Measurements from ENCODE around the gene B4GALNT4. TPM values are rescaled to one million over a fixed set of nuclear protein-coding genes. Genes with fewer than 3 reads are reported as not detected.
A peak's percentile ranks its signal among the peaks of the same experiment; 100 is the strongest.

Gene B4GALNT4
- total and polyA plus RNA-seq, 2 of the 4 experiments (the other 2 are of a cell fraction): 5.2 to 38.6 TPM

- H4K8ac ChIP-seq (ENCODE audit: low read depth in 2 of 2, low read length in 2 of 2): no peak overlapping the region
- no peak for TF ChIP-seq RCOR1 (IDR thresholded peaks at IDR 0.05; ENCODE audit: insufficient replicate concordance, low read length)
- TF ChIP-seq RAD21 (IDR thresholded peaks at IDR 0.05; ENCODE audit: low read length): no peak
- TF ChIP-seq SMC3 (IDR thresholded peaks at IDR 0.05; ENCODE audit: low read depth, low read length): no peak
- TF ChIP-seq MAFK (IDR thresholded peaks at IDR 0.05; ENCODE audit: low read depth, low read length): no peak
- no peak for TF ChIP-seq NFE2L2 (IDR thresholded peaks at IDR 0.05; ENCODE audit: low read depth, low read length)
- TF ChIP-seq MAZ (IDR thresholded peaks at IDR 0.05; ENCODE audit: borderline replicate concordance, low read depth, low read length): no peak
- TF ChIP-seq BHLHE40 (IDR thresholded peaks at IDR 0.05; ENCODE audit: low read depth, low read length): no peak
- TF ChIP-seq ELK1 (IDR thresholded peaks at IDR 0.05; ENCODE audit: borderline replicate concordance, low read depth, low read length): no peak
- TF ChIP-seq POLR2A (IDR thresholded peaks at IDR 0.05; ENCODE audit: low read depth, low read length): no peak
- no peak for TF ChIP-seq RFX5 (IDR thresholded peaks at IDR 0.05; ENCODE audit: low read depth, low read length)
- TF ChIP-seq, protein P1, sequence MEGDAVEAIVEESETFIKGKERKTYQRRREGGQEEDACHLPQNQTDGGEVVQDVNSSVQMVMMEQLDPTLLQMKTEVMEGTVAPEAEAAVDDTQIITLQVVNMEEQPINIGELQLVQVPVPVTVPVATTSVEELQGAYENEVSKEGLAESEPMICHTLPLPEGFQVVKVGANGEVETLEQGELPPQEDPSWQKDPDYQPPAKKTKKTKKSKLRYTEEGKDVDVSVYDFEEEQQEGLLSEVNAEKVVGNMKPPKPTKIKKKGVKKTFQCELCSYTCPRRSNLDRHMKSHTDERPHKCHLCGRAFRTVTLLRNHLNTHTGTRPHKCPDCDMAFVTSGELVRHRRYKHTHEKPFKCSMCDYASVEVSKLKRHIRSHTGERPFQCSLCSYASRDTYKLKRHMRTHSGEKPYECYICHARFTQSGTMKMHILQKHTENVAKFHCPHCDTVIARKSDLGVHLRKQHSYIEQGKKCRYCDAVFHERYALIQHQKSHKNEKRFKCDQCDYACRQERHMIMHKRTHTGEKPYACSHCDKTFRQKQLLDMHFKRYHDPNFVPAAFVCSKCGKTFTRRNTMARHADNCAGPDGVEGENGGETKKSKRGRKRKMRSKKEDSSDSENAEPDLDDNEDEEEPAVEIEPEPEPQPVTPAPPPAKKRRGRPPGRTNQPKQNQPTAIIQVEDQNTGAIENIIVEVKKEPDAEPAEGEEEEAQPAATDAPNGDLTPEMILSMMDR (conservative IDR thresholded peaks at IDR 0.05; ENCODE audit: low read depth, low read length): no peak
- no peak for TF ChIP-seq CEBPB (IDR thresholded peaks at IDR 0.05; ENCODE audit: low read depth, low read length)
- TF ChIP-seq FOS (IDR thresholded peaks at IDR 0.05; ENCODE audit: low read depth, low read length): no peak
- H4K20me1 ChIP-seq (ENCODE audit: insufficient read depth, low read length): no peaks in the 10 kb centered on the region
- peaks cover 22% of the 10 kb centered on the region for H3K9me1 ChIP-seq (ENCODE audit: insufficient read depth, low read length)
- dilution Hi-C loops (cut with HindIII; ENCODE audit: low sequenced_read_pairs, unreplicated experiment) (no loop called here), in situ Hi-C loops (cut with MboI; ENCODE audit: low sequenced_read_pairs) (loop anchor here (10.0 kb wide), 1 partner anchor 53 kb away; the partner anchor contains the start of gene IFITM2), intact Hi-C loops (cut with micrococcal nuclease) (no loop called here)
- DNase-seq (no peak), ATAC-seq (ENCODE audit: low read depth) (no peak)
- no peak overlapping the region for H3K56ac ChIP-seq (ENCODE audit: extremely low read depth, insufficient read depth, low read length)
- peaks cover 2% of the 10 kb centered on the region; the same call in 1 of the 2 replicates for H3K9me3 ChIP-seq (ENCODE audit: control insufficient read depth, insufficient read depth, low read length)
- H3K23ac ChIP-seq (ENCODE audit: low read depth, low read length): no peak overlapping the region
- no peak overlapping the region for H3K4ac ChIP-seq (ENCODE audit: low read depth, low read length)
- no TSS peak for BruUV-seq (replicated peaks)
- no peak overlapping the region for H3K4me3 ChIP-seq (ENCODE audit: insufficient read depth, low read depth, low read length)
- H3K4me1 ChIP-seq (ENCODE audit: control insufficient read depth, insufficient read depth, low read length): peaks cover 8% of the 10 kb centered on the region
- H3K27me3 ChIP-seq (ENCODE audit: control insufficient read depth, insufficient read depth, low read length): peaks cover 10% of the 10 kb centered on the region
- H2BK20ac ChIP-seq (ENCODE audit: low read depth, low read length): no peak overlapping the region
- 50% methylated on average over 18 of the region's 34 CpGs; no CpG with 5 or more reads in 1 of the 2 experiments for WGBS, 2 experiments (ENCODE audit: extremely low coverage in 2 of 2, insufficient read length in 1 of 2)
- H3K36me3 ChIP-seq (ENCODE audit: control insufficient read depth, insufficient read depth, low read length): no peaks in the 10 kb centered on the region
- H2BK5ac ChIP-seq (ENCODE audit: low read depth, low read length, poor library complexity, severe bottlenecking): no peak overlapping the region
- POLR2A ChIA-PET (ENCODE audit: unreplicated experiment): no interaction called here
- H3K18ac ChIP-seq (ENCODE audit: low read depth, low read length): no peak overlapping the region
- H2BK120ac ChIP-seq (ENCODE audit: low read depth, low read length): no peak overlapping the region
- H4K91ac ChIP-seq (ENCODE audit: insufficient read depth, low read depth, low read length): no peak overlapping the region
- H4K5ac ChIP-seq (ENCODE audit: low read depth, low read length): no peak overlapping the region
- H3K14ac ChIP-seq (replicated peaks; ENCODE audit: low read depth, low read length): no peak overlapping the region
- peaks cover 0 to 17% of the 10 kb centered on the region in 2 experiments; a peak in 1 of 4 replicates for H3K79me1 ChIP-seq (ENCODE audit: low read depth in 1 of 2, low read length in 2 of 2)
- CTCF ChIA-PET: no interaction called here
- H2AFZ ChIP-seq (replicated peaks; ENCODE audit: low read length, poor library complexity): no peak overlapping the region
- no peak overlapping the region for H3K27ac ChIP-seq (ENCODE audit: insufficient read depth, low read length)
- H2BK15ac ChIP-seq (ENCODE audit: low read depth, low read length): no peak overlapping the region
- H3K9ac ChIP-seq (ENCODE audit: low read depth, low read length): no peak overlapping the region
- no peak overlapping the region for H3K4me2 ChIP-seq (ENCODE audit: low read depth, low read length)
- H2AK9ac ChIP-seq (replicated peaks; ENCODE audit: low read depth, low read length, poor library complexity): peak overlapping the region; percentile 5
- H2AK5ac ChIP-seq (ENCODE audit: low read depth, low read length): no peak overlapping the region
Measured at GRCh38 chr11:358129-358800, 11.0 kb upstream of the B4GALNT4 start.
